K562 (cell line): Measurements from ENCODE around the gene CFDP1. TPM values are rescaled to one million over a fixed set of nuclear protein-coding genes. Genes with fewer than 3 reads are reported as not detected.

Experiments
- ARID4B ChIP-seq: sonication (generic); formaldehyde crosslinking; IDR thresholded peaks from 2 replicates; pipeline ENCODE4 v1.8.0; 2022; ENCODE audit warnings: mild to moderate bottlenecking, missing genetic modification reagents
- CBFA2T2 ChIP-seq: fragments of 450-650 bp; conservative IDR thresholded peaks from 2 replicates; pipeline ENCODE4 v1.6.1; 2017; ENCODE audit warnings: mild to moderate bottlenecking
- E4F1 ChIP-seq: fragments of 250-450 bp; sonication (Bioruptor Pico); IDR thresholded peaks from 2 replicates; pipeline ENCODE4 v1.5.0; 2021; ENCODE audit warnings: mild to moderate bottlenecking, borderline replicate concordance
- EP300 ChIP-seq: IDR thresholded peaks from 2 replicates; pipeline ENCODE4 v1.6.1; 2012; ENCODE audit warnings: low read length, improper control_type of control experiment
- GABPA ChIP-seq: fragments of 200-800 bp; sonication (Bioruptor generic); conservative IDR thresholded peaks from 2 replicates; pipeline ENCODE4 v1.6.1; 2016; ENCODE audit warnings: low read depth, missing genetic modification characterization, missing compliant biosample characterization
- KAT2B ChIP-seq: IDR thresholded peaks from one replicate; pipeline ENCODE4 v1.6.1; 2012; ENCODE audit warnings: low read depth, mild to moderate bottlenecking, control low read depth, inconsistent platforms, low read length, moderate library complexity
- MLX ChIP-seq, 2 experiments: fragments of 450-650 bp in 1 of 2; sonication (generic) in 1 of 2; formaldehyde crosslinking; conservative IDR thresholded peaks; 2 replicates each; pipeline versions ENCODE4 v1.4.0 to v1.8.1; 2020 to 2022; ENCODE audit warnings: mild to moderate bottlenecking in 1 of 2, missing genetic modification reagents in 1 of 2
- PREB ChIP-seq: sonication (generic); formaldehyde crosslinking; IDR thresholded peaks from 2 replicates; pipeline ENCODE4 v1.8.1; 2023; ENCODE audit warnings: mild to moderate bottlenecking, missing genetic modification reagents
- TFE3 ChIP-seq: fragments of 450-650 bp; formaldehyde crosslinking; IDR thresholded peaks from 2 replicates; pipeline ENCODE4 v1.4.0; 2020; ENCODE audit warnings: mild to moderate bottlenecking, mixed read lengths
- U2AF2 ChIP-seq: fragments of 200-400 bp; formaldehyde crosslinking; optimal IDR thresholded peaks from 2 replicates; pipeline ENCODE3; 2017; ENCODE audit warnings: low read depth, mild to moderate bottlenecking, low read length
- ZC3H8 ChIP-seq: fragments of 450-650 bp; IDR thresholded peaks from 2 replicates; pipeline ENCODE4 v1.6.1; 2017
- ZNF639 ChIP-seq, 2 experiments: fragments of 200-800 bp in 1 of 2; sonication (Bioruptor generic) in 1 of 2; sonication (generic) in 1 of 2; formaldehyde crosslinking in 1 of 2; IDR thresholded peaks in 1 of 2; conservative IDR thresholded peaks in 1 of 2; 2 replicates each; pipeline versions ENCODE4 v1.5.0 to v1.6.1; 2016 to 2020; ENCODE audit warnings: missing compliant biosample characterization in 1 of 2, missing genetic modification characterization in 1 of 2, missing genetic modification reagents in 1 of 2
- polyA plus RNA-seq, 8 experiments: library from polyadenylated mRNA; depleted of rRNA in 4 of 8; stranded (reverse) in 5 of 8; unstranded in 3 of 8; fragments of >200 nt; fragmentation: Nextera tagmentation in 2 of 8; fragmentation: Illumina TruSeq in 1 of 8; extraction: Ambion mirVana in 2 of 8; extraction: Trizol in 1 of 8; gene quantifications; 2 replicates each; pipeline versions ENCODE4 v1.2.1 to v1.2.3, GENCODE V29; 2011 to 2014; ENCODE audit warnings: inconsistent platforms in 1 of 8, missing spikeins in 1 of 8
- total RNA-seq, 7 experiments: library from RNA; depleted of rRNA in 6 of 7; stranded (reverse); fragments of >200 nt in 6 of 7; fragmentation: Illumina TruSeq in 2 of 7; extraction: Trizol in 2 of 7; gene quantifications; 2 replicates each; pipeline versions ENCODE4 v1.2.1 to v1.2.3, GENCODE V29; 2011 to 2021; ENCODE audit warnings: low replicate concordance in 1 of 7

The CFDP1 gene
- total and polyA plus RNA-seq, 9 of the 15 experiments (the other 6 are each of a cell fraction or from before 2014, with no cell fraction given), result 31.5 to 78.4 (median 61.7) TPM

GRCh38 chr16:75432828-75433731, at the start of gene CFDP1 (continued):
- TF ChIP-seq MLX (CRISPR knock-in tag; conservative IDR thresholded peaks at IDR 0.05) (0 out of 4 replicates have a peak, but pooled peaks of 1 of the 2 experiments have one; percentile 84), KAT2B (no peak), ZNF639 (CRISPR knock-in tag; conservative IDR thresholded peaks at IDR 0.05 in 1 of 2, IDR thresholded peaks at IDR 0.05 in 1 of 2) (peak in 1 of 2 experiments; percentile 69; a peak in 1 of 4 replicates), TFE3 (CRISPR knock-in tag) (peak; percentile 20; the same call in 1 of the 2 replicates), ZC3H8 (no peak), U2AF2 (no peak), CBFA2T2 (0 out of 2 replicates have a peak, but pooled peaks have one; percentile 21), EP300 (0 out of 2 replicates have a peak, but pooled peaks have one; percentile 2), ARID4B (CRISPR knock-in tag) (peak; percentile 99), GABPA (tag) (peak; percentile 95), PREB (CRISPR knock-in tag) (no peak), E4F1 (CRISPR knock-in tag) (no peak)
